Measurements from ENCODE around the gene REG4.
"Not testable (repeated sequence)": the region's sequence is repeated elsewhere in the genome, so short reads cannot be mapped to it uniquely, and the experiment has no call there.

Gene REG4

DNA sequence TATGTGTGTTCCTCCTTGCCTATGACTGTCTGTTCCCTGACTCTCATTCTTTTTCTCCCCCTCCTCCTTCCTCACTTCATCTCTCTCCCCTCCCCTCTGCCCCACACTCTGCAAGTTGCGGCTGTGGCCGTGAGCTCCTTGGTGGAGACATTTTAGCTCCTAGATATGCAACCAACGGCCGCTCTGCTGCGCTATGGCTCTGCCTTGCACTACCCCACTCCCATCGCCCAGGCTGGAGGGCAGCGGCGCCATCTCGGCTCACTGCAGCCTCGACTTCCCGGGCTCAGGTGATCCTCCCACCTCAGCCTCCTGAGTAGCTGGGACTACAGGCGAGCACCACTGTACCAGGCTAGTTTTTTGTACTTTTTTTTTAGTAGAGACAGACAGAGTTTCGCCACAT lies 5.5 kb downstream of the REG4 start:
- no peak for DNase-seq

DNA sequence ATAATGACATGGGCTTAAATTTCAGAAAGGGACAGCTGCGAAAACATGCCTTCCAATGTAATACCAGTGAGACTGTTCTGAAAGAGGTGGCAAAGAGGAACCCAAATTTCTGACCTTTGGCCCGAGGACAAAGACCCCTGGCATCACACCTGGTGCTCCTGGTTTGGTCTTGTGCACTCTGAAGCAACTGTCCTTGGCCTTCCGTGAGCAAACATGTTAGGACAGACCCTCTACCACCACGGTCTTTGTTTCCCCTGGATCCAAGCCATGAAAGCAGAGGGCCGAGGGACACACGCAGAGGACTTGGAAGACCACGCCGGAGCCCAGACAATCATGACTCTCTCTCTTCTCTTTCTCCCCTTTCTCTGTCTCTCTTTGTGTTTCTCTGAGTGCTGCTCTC lies 6.0 kb downstream of the REG4 start:
- no peak for DNase-seq

- DNase-seq, result no peak
These were observed 11.6 kb downstream of the REG4 start for GRCh38 chr1:119799599-119800177.

DNA sequence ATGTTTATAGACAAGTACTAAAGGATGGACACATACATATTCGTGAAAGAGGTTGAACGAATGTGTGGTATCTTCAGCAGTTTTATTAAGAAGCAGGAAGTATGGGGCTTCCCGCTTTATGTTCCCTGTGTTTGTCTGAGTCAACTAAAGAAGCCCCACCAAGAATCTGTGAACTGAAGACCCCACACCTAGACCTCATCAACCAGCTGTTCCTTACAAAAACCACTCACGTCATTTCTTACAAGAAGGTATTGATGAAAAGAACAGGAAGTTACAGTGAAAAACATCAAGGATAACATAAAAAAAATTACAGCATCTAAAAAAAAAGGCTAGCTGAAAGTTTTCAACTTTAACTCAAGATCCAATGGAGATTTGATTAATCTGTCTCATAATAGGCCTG lies 12.3 kb downstream of the REG4 start:
- no peak for DNase-seq

- DNase-seq, result no peak
These were observed 13.7 kb downstream of the REG4 start for GRCh38 chr1:119797606-119798005.

GRCh38 chr1:119797162-119797561 lies 14.1 kb downstream of the REG4 start:
- no peak for DNase-seq

DNA sequence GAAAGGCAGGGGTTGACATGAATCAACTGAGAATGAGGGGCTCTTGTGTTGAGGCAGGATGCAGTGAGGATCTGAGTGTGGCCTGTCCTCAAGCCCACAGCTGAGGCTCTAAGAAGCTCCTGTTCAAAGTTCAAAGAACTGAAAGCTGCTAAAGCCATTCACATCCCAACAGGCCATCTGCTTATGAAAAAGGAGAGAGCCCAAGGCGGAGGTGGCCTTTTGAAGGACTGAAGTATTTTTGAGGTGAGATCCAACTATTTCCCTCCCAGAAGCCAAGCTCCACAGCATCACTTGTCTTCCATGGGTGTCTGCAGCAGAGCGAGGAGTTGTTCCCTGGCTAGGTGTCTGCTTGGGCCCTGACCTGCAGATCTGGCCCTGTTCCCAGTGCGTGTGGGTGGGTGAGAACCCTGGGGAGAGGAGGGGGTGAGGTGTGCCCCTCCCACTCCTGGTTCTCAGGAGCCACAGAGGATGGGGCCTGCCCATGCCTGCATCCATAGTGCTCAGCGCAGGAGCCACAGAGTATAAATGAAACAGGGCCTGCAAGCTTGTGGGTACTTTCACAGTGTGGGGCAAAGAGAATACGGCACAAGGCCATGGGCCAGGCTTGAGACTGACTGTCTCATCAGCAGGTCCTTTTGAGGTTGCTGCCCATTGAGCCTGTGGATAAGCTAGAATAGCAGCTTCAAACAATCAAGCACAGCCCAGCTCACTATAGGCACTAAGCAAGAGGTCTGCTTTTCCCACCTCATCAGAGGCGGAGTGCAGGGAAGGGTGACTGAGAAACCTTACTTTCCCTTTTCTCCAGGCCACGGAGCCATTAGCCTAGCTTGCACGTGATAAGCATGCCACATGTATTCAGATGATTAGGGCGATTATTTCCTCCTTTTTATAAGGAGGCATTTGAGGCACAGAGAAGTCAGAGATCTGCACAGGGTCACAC lies 15.7 kb downstream of the REG4 start:
- DNase-seq, result no peak

DNA sequence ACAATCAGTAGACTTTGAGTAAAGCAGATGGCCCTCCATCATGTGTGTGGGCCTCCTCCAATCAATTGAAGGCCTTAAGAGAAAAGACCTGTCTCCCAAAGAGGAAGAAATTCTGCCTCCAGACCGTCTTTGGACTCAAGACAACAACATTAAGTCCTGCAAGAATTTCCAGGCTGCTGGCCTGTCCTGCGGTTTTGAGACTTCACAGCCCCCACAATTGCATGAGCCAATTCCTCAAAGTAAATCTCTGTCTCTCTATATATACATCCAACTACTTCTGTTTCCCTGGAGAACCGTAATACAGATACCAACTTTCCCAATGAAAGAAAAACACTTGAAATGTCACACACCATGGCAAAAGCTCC lies 16.4 kb downstream of the REG4 start:
- no peak for DNase-seq

- DNase-seq, result no peak
These were observed 16.9 kb downstream of the REG4 start for GRCh38 chr1:119794230-119794875.

- DNase-seq, result no peak
These were observed 19.9 kb downstream of the REG4 start for GRCh38 chr1:119791377-119791776.

DNA sequence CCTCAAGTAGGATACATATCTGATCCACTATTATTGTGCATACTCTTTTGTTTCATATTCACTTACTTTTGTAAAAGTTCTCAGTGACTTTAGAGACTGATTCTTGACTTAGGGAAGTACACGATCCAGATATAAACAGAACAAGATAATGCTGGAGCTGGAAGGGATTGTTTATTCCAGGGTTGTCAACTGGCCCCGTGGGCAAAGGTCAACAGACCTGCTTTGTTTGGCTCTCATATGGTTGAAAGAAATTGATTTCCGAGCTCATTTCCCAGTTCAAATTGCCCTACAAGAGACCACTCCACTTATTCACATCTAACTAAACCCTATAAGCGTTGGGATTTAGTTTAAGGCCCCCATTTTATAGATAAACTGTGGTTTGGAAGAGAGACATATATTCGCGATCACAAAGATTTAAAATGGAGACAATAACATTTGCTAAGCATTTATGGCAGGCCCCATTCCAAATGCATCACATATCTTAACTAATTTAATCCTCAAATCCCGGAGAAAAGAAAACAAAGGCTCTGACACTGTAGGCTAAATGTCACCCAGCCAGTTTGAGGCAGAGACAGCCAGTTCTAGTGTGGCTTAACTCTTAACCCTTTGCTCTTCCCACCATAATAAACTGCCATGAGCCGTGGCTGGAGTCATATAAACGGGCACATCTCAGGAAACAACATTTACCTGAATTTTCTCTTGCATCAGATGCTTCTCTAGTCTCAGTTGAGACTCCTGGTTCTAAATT lies 20.6 kb downstream of the REG4 start:
- no peak for DNase-seq

- DNase-seq, result no peak
These were observed 23.5 kb downstream of the REG4 start for GRCh38 chr1:119787776-119788175.

- DNase-seq, result not testable (repeated sequence)
These were observed 24.7 kb downstream of the REG4 start for GRCh38 chr1:119786473-119787050.

- not testable (repeated sequence) for DNase-seq
These were observed 25.2 kb downstream of the REG4 start for GRCh38 chr1:119786046-119786445.

GRCh38 chr1:119784191-119784781 lies 27.0 kb downstream of the REG4 start:
- DNase-seq, result no peak

- no peak for DNase-seq
These were observed 27.7 kb downstream of the REG4 start for GRCh38 chr1:119783354-119784185.

DNA sequence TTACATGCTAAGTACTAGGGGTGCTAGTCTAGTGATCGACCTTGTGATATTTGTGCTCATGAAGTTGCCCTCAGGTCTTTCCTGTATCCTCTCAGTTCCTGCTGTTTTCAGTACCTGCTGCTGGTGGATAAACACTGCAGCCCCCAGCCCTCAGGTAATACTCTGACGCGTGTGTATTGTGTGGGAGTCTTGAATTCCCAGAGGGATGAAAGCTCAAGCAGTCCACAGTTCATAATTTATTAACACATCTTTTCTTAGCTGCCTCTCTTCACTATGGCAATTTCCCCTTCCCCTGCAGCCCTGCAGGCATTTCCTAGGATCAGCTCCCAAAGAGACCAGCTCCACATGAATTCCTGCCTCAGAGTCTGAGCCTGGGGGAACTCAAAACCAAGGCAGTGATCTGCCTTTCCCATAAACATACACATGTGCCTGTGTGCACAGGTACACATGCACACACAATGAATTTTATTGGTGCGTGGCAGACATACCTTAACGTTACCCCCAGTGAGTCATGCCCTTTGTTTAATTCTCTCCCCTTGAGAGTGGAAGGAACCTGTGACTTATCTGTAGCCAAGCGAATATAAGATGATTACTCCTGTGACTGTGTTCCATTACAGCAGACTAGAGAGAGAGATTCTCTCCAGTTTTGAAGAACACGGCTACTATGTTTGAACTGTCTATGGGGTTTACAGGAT lies 28.5 kb downstream of the REG4 start:
- no peak for DNase-seq

GRCh38 chr1:119781434-119782210 lies 29.6 kb downstream of the REG4 start:
- no peak for DNase-seq

- DNase-seq, result peak; percentile 90
These were observed 31.3 kb downstream of the REG4 start for GRCh38 chr1:119779869-119780356.
